Airway epithelial cell (primary cell): ENCODE measurements around the gene QRICH1. TPM values are rescaled to one million over a fixed set of nuclear protein-coding genes. Genes with fewer than 3 reads are reported as not detected.

ENCODE experiments used
- total RNA-seq: library from RNA; depleted of rRNA; stranded (reverse); fragments of >200 nt; gene quantifications from 2 replicates; pipeline ENCODE4 v1.2.3, GENCODE V29; 2015

QRICH1 gene
- 47.2 and 67.1 TPM in 2 replicates for total RNA-seq

GRCh38 chr3:49093853-49094767 lies at the start of gene QRICH1:
QRICH1 (minus strand) TSS chr3:49094071; CDS start chr3:49077017, 17,054 bp downstream.

DNA sequence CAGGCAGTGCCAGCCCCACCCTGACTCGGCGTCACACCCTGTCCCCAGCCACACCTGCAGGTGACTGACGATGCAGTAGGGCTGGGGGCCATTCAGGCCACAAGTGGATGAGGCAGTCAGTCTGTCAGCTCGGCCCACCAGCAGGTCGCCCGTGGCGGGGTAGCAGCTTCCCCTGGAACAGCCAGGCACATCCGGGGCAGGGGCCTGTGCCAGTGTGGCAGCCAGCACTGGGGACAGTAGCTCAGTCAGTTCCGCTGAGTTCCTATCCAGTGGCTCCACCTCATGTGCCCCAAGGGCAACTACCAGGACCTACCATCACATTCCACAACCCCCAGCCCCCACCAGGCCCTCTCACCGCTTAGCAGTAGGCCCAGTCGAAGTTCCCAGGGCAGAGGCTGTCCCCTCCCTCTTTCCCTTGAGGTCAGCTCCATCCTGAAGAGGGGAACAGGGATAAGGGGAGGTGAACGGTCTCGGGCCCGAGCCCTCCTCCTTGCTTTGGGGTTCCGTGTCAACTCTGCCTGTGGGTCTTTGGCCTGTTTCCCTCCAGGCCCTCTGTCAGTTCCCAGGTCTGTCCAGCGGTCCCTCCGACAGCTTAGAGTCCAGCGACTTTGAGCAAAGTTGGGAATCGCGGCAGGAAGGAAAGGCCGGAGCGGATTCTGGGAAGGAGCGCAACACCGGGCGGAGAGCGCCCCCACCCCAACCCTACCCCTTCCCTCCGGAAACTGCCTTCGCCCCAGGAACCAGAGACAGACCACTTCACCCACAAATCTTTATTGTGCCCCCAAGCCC lies 38.8 kb upstream of the QRICH1 start, which contains the start of gene LAMB2:
Gene LAMB2 (minus strand): TSS at position 614 of the 789 bp plus-strand sequence. CDS start 183 bp downstream, at position 431.

DNA sequence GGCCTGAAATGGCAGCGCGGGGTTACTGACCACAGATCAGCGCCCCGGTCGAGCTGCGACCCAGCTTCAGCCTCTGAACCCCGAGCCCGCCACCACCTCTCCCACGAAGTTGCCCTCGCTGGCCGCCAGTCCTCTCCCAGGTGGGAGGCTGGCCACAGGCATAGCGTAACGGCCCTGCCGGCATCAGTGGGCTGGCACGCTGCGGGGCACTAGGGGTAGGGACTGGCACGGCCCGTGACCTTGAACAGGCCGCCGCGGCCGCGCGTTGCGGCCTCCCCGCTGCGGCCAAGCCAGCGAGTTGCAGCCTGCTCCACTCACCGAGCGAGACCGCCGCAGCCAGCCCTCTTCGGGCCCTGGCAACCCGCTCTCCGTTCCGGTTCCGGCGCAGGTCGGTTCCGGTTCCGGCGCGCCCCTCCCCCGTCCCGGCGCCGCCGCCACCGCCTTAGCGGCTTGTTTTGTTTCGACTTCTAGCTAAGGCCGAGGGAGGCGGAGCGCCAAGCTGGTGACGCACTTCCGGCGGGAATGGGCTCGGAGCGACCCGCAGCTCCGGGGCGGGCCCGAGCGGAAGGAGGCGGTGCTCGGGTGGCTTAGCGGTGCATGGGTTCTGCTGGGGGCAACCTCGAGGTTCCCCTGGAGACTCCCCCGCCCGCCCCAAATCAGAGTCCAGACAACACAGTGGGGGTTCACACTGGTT lies 26.7 kb upstream of the QRICH1 start, which contains the start of gene USP19:
Gene USP19 (minus strand): TSS at position 386 of the 694 bp plus-strand sequence. CDS start 1,678 bp downstream, outside the sequence.

GRCh38 chr3:49104427-49105291 lies 10.8 kb upstream of the QRICH1 start, which contains the start of gene QARS1:
QARS1 (minus strand) TSS chr3:49104757; CDS start chr3:49104733, 24 bp downstream.

DNA sequence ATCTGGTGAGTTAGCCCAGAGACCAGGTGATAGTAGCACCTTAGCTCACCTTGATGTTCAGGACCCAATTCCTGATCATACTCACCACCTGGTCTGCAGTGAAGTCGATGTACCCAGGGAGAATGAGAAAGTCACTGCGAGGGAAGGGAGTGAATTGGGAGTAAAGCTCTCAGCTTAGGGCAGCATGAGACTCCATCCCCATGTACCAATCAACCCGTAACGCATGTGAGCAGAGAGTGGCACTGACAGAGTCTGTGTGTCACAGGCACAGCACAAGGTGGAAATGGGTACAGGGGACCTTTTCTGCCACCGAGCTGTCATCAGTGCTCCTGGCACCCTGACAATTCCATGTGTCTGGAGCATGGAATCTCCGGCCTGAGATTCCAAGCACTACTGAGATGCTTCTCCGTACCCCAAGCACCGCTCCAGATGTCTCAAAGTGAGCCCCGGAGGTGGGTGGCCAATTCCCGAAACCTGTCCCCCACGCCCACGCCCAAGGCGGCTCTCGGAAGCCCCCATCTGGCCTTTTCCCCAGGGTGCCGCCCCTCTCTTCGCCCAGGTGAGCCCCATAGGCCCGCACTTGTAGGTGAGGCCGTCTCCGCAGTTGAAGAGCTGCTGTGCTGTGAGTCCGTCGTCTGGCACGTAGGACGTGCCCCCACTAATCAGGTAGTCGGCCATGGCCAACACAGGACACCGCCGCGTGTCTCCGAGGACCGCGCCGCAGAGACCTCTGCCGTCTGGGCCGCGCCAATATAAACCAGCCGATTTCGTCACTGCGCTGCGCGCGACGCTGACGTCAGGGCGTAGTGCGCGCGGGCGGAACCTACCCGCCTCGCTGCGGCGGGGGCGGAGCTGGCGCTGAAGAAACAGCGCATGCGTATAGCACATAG lies 65.0 kb downstream of the QRICH1 start, which contains the start of gene IMPDH2:
Gene IMPDH2 (minus strand): TSS at position 726 of the 890 bp plus-strand sequence. CDS start 48 bp downstream, at position 678.

DNA sequence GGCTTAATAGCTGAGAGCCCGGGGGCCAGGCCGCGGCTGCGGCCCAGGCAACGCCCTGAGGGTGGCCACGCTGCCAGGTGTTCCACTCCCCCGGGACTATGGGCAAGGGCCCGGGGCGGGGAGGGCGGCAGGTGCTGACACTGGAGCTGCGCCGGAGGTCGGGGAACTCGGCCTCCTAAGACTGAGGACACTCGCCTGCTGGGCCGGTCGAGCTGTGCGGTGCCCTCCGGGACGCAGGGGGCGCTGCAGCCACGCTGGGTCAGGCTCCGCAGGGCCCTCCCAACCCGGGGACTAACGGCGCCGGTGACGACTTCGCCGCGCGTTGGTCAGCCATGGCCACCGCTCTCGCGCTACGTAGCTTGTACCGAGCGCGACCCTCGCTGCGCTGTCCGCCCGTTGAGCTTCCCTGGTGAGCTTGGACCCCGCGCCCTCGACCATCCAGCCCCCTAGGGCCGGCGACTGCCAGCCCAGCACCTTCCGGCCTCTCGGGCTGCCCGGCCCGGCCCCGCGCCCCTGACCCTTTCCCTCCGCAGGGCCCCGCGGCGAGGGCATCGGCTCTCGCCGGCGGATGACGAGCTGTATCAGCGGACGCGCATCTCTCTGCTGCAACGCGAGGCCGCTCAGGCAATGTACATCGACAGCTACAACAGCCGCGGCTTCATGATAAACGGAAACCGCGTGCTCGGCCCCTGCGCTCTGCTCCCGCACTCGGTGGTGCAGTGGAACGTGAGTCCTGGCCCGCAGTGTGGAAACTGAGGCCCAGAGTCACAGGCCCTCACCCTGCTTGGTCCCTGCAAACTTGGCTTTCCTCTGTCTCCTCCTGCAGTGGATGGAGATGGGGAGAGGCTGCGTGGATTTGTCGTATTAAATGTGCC lies 71.8 kb downstream of the QRICH1 start, which contains the start of gene NDUFAF3:
Gene NDUFAF3 (plus strand): TSS at position 309 of the 875 bp plus-strand sequence. CDS start 24 bp downstream, at position 333.

DNA sequence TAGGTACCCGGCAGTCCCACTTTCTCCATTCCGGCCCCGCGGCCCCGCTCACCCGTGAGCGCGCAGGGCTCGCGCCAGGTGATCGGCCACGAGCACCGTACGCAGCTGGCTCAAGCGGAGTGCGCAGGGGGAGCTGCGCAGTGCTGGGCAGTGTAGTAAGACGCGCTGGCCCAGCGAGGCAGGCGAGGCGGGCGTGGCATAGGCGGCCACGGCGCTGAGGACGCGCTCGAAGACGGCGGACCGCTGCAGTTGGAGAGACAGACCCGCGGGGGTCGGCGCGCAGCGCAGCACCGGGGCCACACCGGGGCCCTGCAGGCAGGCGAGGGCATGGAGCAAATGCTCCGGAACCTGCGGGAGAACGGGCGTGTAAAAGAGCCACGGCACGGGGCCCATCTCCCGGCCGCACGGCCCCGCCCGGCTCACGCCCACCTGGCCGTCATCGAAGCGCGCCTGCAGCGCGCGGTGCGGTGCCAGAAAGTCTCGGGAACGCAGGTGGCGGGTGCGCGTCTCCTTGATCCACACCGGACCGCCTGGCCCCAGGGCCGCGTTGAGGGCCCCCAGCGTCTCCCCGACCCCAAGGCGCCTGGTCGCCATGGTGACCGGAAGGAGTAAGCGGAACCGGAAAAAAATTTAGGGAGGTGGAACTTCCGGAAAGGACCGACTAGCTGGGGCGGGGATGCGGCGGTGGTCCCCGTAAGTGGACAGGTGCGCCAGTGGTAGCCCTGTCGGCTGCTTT lies 75.7 kb downstream of the QRICH1 start, which contains the start of gene DALRD3:
Gene DALRD3 (minus strand): TSS at position 610 of the 736 bp plus-strand sequence. CDS start 16 bp downstream, at position 594.

GRCh38 chr3:49007068-49007770 lies 86.7 kb downstream of the QRICH1 start, which contains the start of gene WDR6:
WDR6 (plus strand) TSS chr3:49007391; CDS start chr3:49007432, 41 bp downstream.

DNA sequence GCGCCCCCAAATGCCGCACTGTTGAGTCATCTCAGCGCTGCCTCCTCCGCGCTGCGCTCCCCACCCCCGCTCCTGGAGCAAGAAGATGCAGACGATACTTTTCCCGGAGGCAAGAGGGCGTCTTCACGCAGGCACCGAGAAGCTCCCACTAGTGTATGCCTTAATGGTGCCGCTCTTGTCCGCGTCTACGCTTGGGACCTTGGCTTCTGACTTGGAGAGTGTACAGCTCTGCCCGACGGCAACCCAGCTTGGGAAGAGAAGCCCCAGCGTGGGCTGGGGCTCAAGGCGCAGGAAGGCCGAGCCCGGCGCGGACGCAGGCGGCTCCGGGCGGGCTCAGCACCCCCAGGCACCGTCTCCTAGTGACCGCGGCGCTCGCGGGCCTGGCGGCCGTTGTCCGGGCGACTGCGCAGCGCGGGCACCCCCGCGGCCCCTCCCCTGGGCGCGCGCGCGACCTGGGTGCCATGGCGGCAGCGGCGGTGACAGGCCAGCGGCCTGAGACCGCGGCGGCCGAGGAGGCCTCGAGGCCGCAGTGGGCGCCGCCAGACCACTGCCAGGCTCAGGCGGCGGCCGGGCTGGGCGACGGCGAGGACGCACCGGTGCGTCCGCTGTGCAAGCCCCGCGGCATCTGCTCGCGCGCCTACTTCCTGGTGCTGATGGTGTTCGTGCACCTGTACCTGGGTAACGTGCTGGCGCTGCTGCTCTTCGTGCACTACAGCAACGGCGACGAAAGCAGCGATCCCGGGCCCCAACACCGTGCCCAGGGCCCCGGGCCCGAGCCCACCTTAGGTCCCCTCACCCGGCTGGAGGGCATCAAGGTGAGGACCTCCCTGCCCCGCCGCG lies 103.9 kb downstream of the QRICH1 start, which contains the start of gene P4HTM:
Gene P4HTM (plus strand): TSS at position 446 of the 840 bp plus-strand sequence. CDS start 16 bp downstream, at position 462.

Other genes starting within 250 kb of the QRICH1 start
- 35.0 and 41.8 TPM in 2 replicates for gene PRKAR2A, start 246.2 kb downstream of the QRICH1 start, total RNA-seq
- gene SLC25A20, start 195.2 kb downstream of the QRICH1 start, total RNA-seq, result 9.5 and 11.5 TPM in 2 replicates
- gene ARIH2, start 175.2 kb downstream of the QRICH1 start, total RNA-seq, result 47.5 and 55.1 TPM in 2 replicates
- gene P4HTM, start 103.8 kb downstream of the QRICH1 start, total RNA-seq, result 13.9 and 15.2 TPM in 2 replicates
- gene WDR6, start 86.7 kb downstream of the QRICH1 start, total RNA-seq, result 64.4 and 65.5 TPM in 2 replicates
- gene DALRD3, start 75.5 kb downstream of the QRICH1 start, total RNA-seq, result 34.7 and 45.6 TPM in 2 replicates
- gene NDUFAF3, start 72.0 kb downstream of the QRICH1 start, total RNA-seq, result 92.2 and 212 TPM in 2 replicates
- gene IMPDH2, start 64.7 kb downstream of the QRICH1 start, total RNA-seq, result 290 and 302 TPM in 2 replicates
- gene QARS1, start 10.7 kb upstream of the QRICH1 start, total RNA-seq, result 269 and 298 TPM in 2 replicates
- gene USP19, start 26.8 kb upstream of the QRICH1 start, total RNA-seq, result 41.0 and 42.1 TPM in 2 replicates
- 112 and 135 TPM in 2 replicates for gene LAMB2, start 39.0 kb upstream of the QRICH1 start, total RNA-seq
- gene CCDC71, start 72.3 kb upstream of the QRICH1 start, total RNA-seq, result 37.9 and 42.0 TPM in 2 replicates
- 36.3 and 42.4 TPM in 2 replicates for gene KLHDC8B, start 77.5 kb upstream of the QRICH1 start, total RNA-seq
- 0.51 and 2.7 TPM in 2 replicates for gene C3orf62, start 183.2 kb upstream of the QRICH1 start, total RNA-seq
- 7.4 and 11.6 TPM in 2 replicates for gene USP4, start 246.0 kb upstream of the QRICH1 start, total RNA-seq